ENCODE results near the gene WAC.
A peak's percentile ranks its signal among the peaks of the same experiment; 100 is the strongest.
"Not testable (repeated sequence)": the region's sequence is repeated elsewhere in the genome, so short reads cannot be mapped to it uniquely, and the experiment has no call there.

Gene WAC

DNA sequence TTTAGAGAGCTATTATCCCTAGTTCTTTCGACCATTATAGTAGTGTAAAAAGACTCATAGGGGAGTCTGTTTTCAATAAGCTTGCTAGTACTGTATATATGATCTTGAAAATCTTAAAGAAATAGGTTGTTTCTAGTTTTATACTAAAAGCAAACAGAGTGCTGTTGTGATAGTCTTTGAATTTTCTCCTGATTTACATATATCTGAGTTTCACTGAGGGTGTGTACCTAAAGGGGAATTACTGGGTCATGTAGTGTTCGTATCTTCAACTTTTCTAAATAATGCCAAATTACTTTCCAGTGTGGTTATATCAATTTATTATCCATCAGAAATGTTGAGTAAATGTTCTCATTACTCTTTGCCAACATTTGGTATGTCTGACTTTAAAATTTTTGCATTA lies 73.7 kb downstream of the WAC start:
- FAIRE-seq = no peak
- no peak for DNase-seq (ENCODE audit: low spot score)

DNA sequence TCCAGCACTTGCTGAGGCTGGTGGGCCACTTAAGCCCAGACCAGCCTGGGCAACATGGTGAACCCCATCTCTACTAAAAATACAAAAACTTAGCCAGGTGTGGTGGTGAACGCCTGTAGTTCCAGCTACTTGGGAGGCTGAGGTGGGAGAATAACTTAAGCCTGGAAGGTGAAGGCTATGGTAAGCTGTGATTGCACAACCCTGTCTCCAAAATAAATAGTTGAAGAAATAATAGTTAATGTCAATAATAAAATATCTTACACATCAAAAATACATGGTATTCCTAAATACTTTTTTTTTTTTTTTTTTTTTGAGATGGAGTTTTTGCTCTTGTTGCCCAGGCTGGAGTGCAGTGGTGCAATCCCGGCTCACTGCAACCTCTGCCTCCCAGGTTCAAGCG lies 76.7 kb downstream of the WAC start:
- FAIRE-seq; DNase-seq (ENCODE audit: low spot score): not testable (repeated sequence)

DNA sequence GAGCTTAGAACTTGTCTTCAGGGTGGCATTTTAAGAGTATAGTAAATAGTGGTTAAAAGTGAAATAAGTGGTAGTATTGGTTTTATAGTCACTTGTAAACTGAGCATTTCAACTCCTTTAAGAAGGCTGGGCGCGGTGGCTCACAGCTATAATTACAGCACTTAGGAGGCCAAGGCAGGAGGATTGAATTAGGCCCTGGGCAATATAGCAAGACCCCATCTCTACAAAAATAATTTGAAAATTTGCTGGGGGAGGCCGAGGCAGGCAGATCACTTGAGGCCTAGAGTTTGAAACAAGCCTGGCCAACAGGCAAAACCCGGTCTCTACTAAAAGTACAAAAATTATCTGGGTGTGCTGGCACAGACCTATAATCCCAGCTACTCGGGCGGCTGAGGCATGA lies 80.0 kb downstream of the WAC start:
- no peak for DNase-seq (ENCODE audit: low spot score)
- no peak for FAIRE-seq

DNA sequence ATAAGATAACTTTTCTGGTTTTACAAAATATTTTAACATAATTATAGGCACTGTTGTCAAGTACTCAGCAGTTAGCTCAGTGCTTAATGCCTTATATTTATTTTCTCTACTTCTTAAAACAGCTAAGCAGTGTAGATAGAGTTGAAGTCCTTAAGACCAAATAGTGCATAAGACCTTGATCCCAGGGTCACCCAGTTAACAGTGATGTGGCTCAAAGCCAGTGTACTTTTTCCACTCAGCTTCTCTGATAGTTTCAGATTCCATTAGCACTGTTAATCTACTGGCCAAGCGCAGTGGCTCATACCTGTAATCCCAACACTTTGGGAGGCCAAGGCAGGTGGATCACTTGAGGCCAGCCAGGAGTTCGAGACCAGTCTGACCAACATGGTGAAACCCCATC lies 83.6 kb downstream of the WAC start:
- FAIRE-seq (no peak), DNase-seq (ENCODE audit: low spot score) (no peak)

DNA sequence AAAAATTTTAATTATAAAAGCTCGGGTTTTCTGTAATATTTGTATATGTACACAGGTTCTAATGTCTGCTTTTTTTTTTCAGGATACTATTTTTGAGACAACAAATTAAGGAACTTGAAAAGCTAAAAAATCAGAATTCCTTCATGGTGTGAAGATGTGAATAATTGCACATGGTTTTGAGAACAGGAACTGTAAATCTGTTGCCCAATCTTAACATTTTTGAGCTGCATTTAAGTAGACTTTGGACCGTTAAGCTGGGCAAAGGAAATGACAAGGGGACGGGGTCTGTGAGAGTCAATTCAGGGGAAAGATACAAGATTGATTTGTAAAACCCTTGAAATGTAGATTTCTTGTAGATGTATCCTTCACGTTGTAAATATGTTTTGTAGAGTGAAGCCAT lies 86.5 kb downstream of the WAC start:
- FAIRE-seq (no peak), DNase-seq (ENCODE audit: low spot score) (no peak)

DNA sequence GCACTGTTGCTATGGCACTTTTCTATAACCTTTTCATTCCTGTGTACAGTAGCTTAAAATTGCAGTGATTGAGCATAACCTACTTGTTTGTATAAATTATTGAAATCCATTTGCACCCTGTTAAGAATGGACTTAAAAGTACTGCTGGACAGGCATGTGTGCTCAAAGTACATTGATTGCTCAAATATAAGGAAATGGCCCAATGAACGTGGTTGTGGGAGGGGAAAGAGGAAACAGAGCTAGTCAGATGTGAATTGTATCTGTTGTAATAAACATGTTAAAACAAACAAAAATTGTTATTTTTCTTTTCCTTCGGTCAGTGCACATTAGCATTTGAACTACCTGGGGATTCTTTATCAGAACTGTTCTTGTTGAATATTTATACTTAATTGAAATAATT lies 87.3 kb downstream of the WAC start:
- DNase-seq (ENCODE audit: low spot score) = no peak
- no peak for FAIRE-seq

DNA sequence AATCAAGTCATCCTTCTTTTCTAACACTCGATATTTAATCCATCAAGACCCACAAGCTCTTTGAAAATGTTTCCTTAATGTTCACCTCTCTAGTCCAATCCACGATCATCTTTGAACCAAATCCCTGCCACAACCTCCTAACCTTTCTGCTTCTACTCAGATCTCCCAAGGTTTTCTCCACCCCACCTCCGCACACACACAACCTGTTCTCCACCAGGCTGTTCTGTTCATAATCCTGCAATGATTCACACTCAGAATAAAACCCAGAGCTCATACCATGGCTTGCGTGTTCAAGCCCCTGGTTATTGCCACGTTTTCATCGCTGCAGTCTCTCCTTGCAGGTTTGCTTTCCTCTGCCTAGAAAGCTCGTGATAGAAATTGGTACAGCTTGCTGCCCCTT lies 90.6 kb downstream of the WAC start:
- FAIRE-seq (no peak), DNase-seq (ENCODE audit: low spot score) (no peak)

DNA sequence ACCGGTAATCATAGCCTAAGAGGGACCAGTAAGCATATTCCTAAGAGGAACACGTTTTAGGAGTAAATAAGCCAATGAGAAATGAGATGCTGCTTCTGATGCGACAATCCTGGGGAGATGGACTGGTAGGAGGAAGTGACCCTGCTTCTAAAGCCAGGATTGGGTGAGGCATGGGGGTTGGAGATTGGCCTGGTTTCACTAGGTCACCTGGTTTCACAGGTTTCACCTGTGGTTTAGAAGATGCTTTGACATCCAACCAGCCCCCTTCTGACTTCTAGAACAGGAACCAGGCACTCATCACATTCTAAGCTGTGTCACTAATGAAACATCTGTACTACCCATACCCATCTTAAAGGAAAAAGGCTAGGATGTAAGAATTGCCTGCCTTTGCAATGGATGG lies 91.4 kb downstream of the WAC start:
- FAIRE-seq = no peak
- no peak for DNase-seq (ENCODE audit: low spot score)

DNA sequence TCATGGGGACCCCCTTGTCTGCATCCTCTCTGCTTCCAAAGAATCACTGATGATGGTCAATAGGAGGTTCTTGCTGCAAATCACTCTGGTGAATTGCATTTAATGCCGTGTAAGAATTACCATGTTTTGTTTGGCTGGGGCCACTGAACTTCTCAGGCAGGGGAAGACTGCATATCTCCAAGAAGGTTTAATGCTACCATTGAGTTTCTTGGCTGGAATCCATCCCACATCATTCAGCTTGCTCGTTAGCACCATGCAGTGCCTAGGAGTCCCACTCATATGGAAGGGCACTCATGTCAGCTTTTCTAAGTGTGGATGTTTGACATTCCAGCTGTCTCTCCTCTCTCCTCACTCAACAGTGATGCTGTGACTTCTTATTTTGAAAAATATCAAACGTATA lies 94.2 kb downstream of the WAC start:
- no peak for DNase-seq (ENCODE audit: low spot score)
- FAIRE-seq = no peak

DNA sequence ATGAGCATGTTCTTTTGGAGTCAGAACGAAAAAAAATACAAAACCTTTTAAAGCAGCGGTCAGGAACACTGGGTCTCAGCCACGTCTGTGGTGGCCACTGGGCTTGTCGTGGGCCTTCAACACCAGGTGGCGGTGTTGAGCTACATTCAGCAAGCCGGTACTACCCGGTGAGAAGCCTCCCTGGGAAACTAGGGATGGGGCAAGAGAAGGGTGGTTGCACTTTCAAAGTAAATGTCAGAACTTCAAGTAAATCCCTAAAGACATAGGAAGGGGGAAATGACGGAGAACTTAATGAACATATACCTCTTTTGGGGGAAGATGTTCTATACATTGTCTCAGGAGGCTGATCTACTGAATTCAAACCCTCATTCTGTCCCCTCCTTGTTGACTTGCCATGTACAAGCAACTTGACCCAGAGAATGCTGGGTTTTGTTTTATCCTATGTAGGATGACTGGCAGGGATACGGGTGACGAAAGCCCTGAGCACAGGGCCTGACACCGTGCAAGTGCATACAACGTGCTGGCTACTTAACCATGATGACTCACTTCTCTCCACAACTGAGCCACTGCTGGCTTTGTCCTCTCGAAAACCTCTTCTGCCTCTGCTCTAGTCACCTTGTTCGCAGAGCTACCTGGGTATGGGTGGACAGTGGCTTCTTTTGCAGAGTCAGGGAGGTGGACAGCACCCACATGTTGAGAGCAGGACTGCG lies 95.4 kb downstream of the WAC start:
- FAIRE-seq (peak; percentile 58), DNase-seq (ENCODE audit: low spot score) (peak; percentile 82)

DNA sequence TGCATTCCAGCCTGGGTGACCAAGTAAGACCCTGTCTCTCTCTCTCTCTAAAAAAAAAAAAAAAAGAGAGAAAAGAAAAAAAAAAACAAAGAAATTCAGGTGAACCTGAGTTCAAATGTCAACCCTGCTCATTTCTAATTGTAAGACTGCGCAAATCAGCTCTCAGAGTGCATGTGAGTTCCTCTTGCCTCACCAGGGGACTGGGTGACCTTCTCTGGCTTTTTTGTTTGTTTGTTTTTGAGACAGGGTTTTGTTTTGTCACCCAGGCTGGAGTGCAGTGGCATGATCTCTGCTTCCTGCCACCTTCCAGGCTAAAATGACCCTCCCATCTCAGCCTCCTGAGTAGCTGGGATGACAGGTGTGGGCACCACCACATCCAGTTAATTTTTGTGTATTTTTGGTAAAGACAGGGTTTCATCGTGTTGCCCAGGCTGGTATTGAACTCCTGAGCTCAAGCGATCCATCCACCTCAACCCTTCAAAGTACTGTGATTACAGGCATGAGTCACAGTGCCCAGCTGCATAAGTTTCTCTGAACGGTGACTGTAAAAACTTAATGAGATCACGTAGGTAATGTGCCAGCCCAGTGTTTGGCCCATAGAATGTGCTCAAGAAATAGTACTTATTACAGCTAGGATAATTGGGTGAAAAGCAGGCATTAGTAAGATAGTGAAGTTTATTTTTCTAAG lies 99.1 kb downstream of the WAC start:
- no peak for FAIRE-seq
- DNase-seq (ENCODE audit: low spot score) = no peak

DNA sequence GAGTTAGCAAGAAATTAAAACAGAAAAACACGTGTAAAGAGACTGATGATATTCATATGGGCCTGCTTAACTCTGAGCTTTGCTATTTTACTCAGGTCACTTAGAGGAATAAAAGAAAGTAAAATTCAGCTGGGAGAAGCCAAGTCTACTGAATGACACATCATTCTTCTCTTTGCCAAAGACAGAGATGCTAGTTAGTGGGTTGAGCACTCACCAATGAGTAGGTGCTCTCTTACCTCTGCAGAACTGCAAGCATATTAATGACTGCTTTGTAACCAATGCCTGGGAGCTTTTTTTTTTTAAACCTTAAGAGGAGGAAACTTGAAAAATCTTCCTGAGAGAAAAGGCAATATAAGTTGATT lies 99.6 kb downstream of the WAC start:
- DNase-seq (ENCODE audit: low spot score) (no peak), FAIRE-seq (no peak)

DNA sequence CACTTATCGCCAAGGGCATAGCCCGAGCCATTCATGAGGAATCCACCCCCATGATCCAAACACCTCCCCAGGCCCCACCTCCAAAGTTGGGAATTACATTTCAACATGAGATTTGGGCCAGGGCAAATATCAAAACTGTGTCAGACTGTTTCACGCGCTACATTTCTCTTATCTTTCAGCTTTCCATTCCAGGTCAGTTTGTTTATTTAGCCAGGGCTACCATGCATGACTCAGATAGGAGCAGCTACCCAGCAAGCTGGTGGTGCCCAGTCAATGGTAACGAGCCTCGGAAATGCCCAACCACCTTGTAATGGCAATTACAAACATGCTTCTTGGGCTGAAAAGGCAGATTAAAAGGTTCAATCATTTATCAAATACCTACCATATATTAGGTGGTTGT lies 100.8 kb downstream of the WAC start:
- DNase-seq (ENCODE audit: low spot score) (no peak), FAIRE-seq (no peak)

DNA sequence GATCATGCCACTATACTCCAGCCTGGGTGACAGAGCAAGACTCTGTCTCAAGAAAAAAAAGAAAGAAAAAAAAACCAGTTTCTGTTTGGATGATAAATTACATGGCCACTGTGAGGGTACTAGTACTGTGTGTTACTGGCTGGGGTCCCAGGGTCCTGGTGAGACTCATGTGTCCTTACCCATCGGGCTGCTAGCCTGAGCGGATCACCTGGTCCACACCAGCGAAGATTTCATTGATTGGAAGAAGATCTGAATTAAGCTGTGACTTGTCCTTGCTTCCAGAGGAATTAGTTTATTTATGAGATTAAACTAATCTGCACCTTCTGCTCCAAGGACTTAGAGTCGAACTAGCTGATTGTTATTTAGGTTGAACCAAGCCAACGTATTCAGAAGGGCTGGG lies 104.4 kb downstream of the WAC start:
- DNase-seq (ENCODE audit: low spot score) (no peak), FAIRE-seq (no peak)

DNA sequence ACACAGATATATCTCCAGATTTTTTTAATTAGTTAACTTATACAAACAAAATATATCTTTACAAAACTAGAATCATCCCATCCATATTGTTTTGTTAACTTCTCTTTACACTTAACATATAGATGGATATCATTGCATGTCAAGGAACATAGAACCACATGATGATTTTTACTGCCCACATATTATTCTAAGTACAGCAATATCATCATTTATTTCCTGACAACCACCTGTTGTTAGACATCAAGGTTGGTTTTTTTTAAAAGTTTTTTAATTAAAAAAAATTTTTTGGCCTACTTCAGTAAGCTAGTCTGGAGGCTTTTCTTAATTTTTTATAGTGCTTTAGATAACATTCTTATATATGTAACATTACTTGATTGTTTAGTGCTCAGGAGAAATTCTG lies 105.5 kb downstream of the WAC start:
- no peak for DNase-seq (ENCODE audit: low spot score)
- FAIRE-seq = no peak

DNA sequence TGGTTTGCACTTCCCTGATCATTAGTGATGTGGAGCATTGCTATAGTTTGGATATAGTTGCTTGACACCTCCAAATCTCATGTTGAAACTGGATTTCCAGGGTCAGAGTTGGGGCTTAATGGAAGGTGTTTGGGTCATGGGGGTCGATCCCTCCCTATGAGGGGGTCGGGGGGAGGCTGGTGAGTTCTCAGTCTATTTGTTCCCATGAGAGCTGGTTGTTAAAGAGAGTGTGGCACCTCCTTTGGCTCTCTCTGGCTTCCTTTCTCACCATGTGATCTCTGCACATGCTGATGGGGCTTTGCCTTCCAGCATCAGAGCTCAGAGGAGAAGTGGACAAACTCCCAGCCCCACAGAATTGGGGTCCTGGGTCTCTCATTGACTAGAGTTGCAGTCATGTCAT lies 107.6 kb downstream of the WAC start:
- DNase-seq (ENCODE audit: low spot score) (no peak), FAIRE-seq (no peak)

DNA sequence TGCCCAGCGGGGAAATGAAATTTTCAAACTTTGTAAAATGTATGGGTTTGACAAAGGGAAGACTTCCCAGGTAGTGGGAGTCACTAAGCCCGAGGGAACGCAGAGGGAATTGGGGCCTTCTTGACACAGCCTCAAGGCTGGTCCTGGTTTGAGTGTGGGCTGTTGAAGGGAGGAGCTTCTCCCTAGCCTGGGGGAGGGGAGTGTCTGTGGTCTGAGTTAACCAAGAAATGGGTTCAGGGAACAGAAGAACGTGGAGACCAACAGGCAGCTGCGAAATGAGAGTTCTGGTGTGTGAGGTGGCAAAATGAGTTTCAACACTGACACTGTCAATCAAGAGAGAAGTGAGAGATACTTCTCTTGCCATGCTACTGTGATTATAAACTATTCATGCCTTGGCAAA lies 111.7 kb downstream of the WAC start:
- FAIRE-seq = no peak

DNA sequence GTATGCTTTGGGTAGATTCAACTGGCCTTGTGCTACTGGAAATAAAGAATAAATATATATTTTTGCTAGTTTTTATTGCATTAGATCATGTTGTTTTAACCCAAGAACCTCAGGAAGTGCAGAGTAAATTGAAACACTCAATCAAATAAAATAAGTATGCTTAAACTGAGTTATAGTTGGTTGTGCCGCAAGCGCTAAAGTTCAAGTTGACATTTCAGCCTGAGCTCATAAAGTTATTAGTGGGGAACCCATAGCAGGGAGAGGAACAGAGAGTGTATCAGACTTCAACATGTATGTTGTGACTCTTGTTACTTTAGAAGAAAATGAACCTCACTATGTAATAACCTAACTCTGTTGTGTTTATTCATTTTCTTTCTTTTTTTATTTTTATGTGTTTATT lies 119.2 kb downstream of the WAC start:
- DNase-seq (ENCODE audit: low spot score) (no peak), FAIRE-seq (no peak)

More for the DNA sequence above, 111.7 kb downstream of the WAC start:
- DNase-seq (ENCODE audit: low spot score) = no peak

DNA sequence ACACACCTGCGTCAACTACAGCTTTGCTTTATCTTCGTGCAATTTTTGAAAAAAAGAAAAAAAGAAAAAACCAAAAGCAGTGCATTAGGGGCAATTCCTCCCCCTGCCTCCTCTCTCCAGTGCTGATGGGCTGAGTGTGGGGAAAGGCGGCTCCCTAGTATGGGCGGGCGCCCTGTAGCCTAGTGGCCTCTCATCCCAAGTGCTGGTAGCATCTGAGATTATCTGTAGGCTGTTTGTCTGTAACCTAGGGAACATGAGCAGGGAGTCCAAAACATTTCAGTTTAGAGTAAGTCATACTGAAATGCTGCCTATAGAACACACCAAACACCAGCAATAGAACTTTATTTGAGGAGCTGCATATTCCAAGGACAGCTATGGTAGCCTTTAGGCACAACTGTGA lies 119.8 kb downstream of the WAC start:
- FAIRE-seq = no peak

DNA sequence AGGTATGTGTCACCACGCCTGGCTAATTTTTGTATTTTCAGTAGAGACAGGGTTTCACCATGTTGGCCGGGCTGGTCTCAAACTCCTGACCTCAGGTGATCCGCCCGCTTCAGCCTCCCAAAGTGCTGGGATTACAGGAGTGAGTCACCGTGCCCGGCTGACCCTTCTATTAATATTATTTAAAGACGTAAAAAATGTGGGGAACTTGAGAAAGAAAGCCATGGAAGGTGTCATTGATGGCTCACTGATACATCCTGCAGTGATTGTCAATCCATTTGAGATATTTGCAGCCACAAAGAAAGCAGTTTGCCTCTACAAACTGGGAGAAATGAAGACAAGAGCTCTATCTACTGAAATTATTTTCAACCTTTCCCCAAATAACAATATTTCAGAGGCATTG lies 125.9 kb downstream of the WAC start:
- DNase-seq (ENCODE audit: low spot score); FAIRE-seq: not testable (repeated sequence)

More for the DNA sequence above, 119.8 kb downstream of the WAC start:
- no peak for DNase-seq (ENCODE audit: low spot score)

DNA sequence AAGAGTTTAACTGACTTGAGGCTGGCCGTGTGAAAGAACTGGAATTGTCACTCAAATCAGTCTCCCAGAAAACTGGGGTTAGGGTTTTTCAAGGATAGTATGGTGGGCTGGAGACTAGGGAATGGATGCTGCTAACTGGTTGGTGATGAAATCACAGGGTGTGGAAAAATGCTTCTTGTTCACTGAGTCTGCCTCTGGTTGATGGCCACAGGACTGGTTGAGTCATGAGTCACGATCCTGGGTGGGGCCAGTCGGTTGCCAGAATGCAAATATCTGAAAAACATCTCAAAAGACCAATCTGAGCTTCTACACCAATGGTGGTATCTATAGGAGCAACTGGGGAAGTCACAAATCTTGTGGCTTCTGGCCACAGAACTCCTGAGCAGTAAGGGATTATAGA lies 128.1 kb downstream of the WAC start:
- FAIRE-seq (no peak), DNase-seq (ENCODE audit: low spot score) (peak; percentile 63)

DNA sequence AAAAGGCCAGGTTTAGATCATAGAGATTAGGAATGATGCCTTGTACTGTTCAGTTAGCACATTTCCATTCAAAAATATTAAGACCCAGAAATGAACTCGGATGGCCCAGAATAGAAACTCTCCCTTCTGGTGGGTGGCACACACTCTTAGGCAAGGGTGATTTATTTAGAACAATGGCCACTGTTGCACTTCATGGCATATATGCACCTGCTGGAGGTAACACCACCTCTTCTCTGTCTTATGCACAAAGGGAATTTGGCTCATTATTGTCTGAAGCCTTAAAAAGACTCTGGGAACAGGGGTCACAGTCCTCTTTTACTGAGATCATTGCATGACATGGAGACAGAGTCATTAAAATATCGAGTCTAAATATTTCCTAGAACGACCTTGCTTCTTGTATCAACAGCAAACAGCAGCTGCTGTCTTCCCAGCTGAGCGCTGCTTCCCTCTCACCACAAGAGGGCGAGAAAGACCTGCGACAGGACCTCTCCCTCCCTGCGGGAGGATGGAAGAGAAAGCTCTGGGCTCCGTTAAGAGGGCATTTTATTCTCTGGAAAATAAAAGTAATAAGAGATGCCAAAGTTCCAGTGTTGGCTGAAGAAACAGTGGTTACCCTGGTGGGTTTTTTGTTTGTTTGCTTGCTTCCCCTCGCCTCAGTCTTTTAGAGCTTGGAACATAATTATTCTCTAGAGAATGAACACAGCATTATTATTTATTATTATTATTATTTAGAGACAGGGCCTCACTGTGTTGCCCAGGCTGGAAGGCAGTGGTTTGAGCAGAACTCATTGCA lies 130.9 kb downstream of the WAC start:
- no peak for FAIRE-seq

DNA sequence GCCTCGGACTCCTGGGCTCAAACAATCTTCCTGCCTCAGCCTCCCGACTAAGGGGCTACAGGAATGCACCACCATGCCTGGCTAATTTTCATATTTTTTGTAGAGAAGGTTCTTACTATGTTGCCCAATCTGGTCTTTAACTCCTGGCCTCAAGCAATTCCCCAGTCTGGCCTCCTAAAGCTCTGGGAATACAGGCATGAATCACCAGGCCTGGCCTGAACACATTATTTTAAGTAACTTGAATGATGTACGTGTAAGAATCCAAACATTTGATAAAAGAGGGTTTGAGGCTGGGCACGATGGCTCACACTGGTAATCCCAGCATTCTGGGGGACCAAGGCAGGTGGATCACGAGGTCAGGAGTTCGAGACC lies 131.4 kb downstream of the WAC start:
- no peak for FAIRE-seq

More for the DNA sequence above, 130.9 kb downstream of the WAC start:
- DNase-seq (ENCODE audit: low spot score) = peak; percentile 82

More for the DNA sequence above, 131.4 kb downstream of the WAC start:
- no peak for DNase-seq (ENCODE audit: low spot score)
